Bone marrow (tissue), 2 donors: Measurements from ENCODE around the gene PNLIPRP2.

Experiments
- DNase-seq, 2 donors: peaks; one replicate each; lab custom pipeline; 2025; lab: John Stamatoyannopoulos, UW

The PNLIPRP2 gene

DNA sequence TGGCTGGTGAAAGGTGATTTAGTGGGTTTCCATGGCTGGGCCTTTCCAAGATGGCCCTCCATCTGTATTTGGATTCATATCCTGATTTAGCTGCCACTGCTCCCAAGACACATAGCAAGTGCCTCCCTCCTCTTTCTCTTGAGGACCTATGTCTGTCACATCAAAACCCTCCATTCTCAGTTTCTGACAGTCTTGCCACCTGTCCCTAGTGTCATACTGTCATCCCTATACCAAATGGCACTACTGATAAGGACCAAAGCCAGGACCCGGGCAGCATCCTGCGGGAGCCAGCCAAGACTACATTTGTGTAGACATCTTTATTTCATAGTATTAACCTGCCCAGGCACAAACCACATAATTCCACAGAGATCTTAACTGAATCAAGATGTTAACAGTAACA, 34.8 kb downstream of the PNLIPRP2 start:
- DNase-seq = no peak

DNA sequence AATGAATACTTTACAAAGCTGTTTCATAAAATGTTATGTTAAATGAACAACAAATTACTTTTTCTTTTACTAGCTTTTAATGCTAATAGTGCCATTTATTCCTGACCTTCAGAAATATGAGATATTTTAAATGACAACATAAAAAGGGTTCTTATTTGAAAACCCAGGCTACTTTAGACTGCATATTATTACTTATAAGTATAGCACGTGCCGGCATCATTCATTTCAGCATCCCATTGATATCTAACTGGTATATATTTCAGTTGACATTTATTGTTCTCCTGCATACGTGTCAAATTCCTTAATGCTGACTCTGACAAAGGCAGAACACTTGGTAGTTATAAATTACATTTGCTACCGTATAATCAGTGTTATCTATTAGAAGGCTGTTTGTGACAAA, 35.3 kb downstream of the PNLIPRP2 start:
- no peak for DNase-seq

DNA sequence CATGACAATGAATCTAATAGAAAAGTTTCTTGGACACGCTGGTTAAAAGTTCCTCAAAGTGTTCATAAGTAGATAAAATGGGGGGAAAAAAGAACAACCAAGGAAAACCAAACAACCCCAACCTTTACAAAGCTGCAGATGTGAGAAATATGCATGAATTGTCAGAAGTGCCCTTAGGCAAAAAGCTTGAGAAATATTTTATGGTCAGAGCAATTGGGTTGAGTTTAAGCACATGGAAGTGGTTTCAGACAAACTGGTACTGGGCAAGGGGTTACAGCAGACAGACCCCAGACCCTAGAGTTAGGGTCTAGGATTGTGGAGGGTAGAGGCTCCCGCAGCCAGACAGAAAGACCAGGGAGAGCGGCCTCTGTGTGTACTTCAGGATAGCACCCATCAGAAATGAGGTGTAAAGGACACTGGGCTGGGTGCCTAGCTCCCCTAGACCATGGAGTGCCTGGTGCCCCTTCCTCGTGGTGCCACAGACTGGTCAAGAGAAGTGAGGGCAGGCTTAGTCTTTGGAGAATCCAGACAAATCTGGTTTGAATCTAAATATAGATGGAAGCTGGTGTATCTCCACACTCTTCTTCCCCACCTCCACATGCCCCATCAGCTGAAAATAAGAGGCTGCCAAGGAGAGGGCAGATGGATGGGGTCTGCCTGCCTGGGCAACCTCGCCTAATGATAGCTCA, 37.3 kb downstream of the PNLIPRP2 start:
- no peak for DNase-seq

DNA sequence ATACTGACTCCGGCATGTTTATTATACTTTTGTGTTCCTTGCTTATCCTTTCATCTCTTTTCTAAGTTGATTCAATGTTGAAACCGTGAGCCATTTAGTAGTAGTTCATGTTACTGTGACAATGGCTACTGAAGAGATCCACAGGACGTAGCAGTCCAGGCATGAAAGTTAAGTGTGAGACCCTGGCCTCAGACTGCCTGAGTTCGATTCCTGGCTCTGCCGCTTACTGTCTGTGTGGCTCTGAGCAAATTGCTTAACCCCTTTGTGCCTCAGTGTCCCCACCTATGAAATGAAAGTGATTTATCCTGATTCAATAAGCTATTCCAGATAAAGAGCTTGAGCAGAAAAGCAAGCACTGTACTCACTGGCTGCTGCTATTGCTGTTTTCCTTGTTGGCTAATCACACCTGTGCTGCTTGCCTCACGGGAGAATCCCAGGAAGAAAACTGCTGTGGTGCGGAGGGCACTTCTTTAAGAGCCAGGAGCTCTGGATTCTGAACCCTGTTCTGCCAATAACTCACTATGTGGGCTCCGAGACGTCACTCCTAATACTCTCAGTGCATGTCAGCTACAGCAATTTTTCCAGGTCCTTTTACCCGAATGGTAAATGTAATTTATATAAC, 38.4 kb downstream of the PNLIPRP2 start:
- DNase-seq = no peak

DNA sequence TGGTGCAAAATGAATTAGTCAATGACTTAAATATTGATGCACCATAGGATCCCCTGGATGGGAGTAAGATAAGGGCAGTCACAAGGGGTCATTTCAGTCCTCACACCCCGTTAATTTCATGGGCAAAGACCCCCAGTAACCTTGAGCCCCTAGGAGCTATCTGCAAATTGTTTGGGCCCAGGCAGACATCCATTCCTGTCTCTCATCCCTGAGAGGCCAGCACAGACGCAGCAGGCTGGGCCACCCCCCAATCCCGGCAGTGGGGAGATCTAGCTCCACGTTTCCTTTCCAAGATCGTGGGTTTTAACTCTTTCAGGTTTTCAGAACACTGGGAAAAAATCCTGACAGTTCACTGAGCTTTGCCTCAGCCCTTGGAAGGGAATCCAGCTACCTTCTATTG, 40.1 kb downstream of the PNLIPRP2 start:
- no peak for DNase-seq

DNA sequence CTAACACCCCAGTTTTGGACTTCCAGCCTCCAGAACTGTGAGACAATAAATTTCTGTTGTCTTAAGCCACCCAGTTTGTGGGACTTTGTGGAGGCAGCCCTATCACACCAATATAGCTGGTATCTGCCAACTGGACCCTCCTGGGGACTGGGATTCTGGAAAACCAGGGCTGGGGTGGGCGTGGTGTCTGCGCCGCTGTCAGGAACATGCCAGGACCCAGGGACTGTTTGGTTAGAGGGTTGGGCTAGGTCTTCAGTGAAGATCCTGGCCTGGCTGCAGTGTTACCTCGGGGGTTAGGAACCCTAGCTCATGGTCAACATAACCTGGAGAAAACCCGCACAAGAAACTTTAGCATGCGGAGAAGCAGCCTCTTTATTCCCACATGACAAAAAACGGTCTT, 42.6 kb downstream of the PNLIPRP2 start:
- DNase-seq = no peak

DNA sequence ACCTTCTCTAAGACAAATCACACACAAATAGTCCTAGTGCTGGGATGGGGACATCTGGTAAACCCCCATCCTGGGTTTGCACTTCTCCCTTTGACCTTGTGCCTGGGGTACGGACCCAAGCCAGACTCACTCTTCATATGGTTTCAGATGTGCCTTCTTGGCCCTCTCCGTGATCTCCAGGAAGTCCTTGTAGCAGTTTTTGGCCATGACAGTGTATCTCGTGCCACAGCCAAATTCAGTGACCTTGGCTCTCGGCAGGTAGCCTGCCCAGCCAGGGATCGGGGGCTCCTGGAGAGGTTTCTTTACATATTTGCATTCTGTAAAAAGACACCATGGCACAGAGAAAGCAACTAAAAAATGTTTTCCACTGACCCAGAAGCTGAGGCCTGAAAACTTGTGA, 43.9 kb downstream of the PNLIPRP2 start:
- DNase-seq = no peak

DNA sequence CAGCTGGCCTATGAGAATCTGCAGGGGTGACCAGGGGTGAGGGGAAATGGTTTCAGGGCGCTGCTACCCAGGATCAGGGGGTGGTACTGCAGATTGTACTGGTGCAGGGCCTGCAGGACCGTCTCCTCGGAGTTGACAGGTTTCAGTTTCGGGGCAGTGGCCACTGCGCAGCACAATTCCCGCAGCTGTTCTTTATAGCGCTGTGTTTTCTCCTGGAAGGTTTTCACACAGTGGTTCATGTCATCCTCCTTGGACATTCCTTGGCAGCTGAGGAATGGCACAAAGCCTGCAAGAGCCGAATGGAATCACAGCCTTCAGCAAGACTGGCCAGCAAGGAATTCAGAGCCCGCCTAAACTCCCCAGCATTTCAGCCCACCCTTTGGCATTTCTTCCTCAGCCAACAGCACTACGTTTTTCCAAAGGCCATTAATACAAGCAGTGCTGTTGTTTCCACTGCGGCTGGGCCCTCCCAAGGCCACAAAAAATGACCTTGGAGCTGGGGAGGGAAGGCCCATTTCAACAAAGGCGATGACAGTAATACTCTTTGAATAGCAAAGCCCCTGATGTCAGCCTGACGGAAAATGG, 44.9 kb downstream of the PNLIPRP2 start:
- DNase-seq = no peak

DNA sequence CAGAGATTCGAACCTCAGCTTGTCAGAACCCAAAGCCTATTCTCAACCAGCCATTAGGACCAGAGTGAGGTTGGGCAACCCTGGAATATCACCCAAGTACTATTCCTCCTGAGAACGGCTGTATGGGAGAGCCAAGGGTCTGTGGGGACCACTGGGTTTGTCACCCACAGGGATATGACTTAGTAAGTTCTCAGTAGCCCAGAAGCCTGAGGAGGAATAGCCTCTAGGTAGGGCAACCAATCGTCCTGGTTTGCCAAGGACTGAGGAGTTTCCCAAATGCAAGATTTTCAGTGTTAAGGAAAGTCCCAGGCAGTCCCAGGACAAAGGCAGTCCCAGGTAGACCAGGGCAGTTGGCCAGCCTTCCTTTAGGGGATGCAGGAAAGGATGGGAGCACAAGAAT, 46.7 kb downstream of the PNLIPRP2 start:
- DNase-seq = no peak

DNA sequence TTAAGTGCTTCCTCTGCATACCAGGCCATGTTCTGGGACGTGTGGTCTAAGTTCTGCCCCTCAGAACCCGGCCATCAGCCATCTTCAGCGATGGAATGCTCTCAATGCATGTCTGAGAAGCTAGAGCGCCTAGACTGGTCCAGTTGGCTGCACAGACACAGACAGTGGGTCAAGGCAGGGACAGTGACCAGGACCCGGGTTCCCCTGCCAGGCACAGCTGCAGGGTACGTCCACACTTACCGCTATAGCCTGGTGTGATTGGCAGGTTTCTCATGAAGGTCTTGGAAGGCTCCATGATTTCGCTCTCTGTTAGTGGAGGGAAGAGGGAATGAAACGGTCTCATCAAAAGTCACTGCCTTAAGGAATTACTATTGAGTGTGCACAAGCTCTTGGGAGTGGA, 47.3 kb downstream of the PNLIPRP2 start:
- no peak for DNase-seq

DNA sequence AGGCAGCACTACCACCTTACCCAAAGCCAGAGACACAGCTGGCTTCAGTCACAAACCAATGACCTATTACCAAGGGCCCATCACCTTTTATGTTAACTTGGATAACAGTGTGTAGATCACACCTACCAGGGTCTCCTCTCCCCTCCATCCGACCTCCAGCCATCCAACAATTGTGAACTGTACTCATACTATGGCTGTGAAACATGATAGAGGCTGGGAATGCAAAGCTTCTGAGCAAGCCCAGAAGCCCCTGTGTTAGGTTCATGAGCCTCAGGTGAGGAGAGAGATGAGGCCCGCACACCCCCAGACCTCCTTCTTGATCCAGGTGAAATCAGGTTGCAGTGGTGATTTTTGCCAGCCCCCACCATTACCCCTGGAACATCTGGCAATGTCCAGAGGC, 47.7 kb downstream of the PNLIPRP2 start:
- no peak for DNase-seq

DNA sequence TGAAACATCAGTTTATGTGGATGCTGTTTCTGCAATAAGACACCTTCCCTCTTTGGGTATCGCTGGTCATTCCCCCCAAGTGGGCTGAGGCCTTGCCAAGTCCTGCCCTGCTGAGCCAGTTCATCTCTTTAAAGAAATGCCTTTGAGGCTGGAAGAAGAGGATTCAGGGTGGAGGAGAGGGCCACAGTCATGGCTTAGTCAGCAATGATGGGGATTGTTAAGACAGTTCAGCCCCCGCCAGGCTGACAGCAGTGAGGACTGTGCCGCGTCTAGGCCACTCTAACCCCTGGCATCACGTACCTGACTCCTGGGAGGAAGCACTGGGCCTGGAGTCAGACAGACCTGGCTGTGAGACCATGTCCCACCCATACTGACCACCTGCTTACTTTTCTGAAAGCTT, 48.3 kb downstream of the PNLIPRP2 start:
- DNase-seq = no peak

DNA sequence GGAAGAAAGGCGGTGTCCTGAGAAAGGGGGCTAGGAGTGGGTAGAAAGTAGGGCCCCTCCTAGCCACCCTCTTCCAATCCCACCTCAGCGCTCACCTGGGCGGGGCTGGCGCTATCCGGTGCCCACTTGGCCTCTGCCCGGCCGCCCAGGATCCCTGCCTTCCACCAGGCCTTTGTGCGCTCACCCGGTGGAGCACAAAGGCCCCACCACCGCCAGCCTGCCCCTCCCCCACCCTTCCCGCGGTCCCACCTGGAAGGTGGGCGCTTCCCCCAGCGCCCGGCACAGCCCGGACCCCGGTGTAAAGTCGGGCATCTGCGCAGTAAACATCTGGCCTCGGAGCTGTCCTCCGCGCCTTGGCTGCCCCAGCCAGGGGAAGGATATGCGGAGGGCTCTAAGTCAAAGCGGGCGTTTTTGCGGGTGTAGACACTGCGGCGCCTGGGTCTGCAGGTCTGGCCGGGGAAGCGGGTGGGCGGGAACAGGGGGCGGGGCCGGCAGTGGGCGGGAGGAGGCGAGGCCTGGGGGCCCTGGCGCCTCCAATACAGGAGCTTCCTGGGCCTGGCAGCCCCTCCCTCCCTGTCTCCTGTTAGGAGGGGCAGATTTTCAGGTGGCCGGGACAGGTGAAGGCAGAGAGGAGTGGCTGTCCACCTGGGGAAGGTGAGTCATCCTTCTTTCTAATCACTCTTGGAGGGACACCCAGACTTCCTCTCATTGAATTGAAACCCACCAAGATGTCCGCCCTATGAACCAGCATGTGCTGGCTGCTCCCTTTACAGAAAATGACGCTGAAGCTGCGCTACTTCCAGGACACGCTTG, 49.3 kb downstream of the PNLIPRP2 start:
- no peak for DNase-seq

DNA sequence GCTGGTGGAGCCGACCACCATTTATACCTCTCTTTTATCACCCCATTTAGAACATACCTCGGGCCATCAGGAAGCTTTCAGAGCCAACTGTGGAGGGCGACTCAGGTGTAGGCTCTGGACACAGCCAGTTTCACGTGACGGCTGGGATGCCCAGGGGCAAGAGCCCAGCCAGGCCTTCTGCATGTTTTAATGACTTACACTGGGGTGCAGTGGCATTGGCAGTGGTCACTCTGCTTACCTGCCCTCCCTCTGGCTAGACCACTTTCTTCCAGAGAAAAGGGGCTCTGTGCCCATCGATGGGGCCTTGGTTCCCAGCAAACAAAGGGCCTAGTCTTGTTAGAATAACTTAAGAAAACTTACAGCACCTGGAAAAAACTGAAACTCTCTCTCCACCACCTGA, 50.0 kb downstream of the PNLIPRP2 start:
- no peak for DNase-seq

DNA sequence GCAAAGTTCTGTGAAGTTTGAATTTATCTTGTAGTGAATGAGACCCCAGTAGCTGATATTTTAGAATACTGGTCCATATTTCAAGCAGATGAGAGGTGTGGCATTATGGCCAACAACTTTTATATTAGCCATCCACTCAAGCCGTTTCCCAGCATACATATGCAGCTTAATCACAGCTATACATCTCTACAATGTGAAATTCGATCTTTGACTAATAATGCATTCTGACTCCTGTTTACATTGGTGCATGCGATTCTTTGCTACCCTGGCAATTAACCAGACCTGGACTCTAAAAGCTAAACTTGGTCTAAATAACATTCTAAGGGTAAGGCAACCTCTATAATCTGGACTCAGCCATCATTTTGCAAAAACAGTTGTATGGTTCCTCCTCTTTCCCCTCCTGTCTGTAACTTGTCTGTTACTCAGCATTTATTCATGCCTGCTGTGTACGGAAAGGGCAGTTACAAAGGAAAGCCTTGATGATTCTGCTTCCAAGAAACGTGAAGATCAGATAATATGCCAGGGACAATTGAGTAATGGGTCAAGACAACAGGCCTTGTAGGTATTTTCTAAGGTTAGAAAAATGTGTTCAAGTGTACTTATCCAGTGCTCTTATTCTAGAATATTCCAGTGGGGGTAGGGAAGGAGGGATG, 50.6 kb downstream of the PNLIPRP2 start:
- DNase-seq = no peak

DNA sequence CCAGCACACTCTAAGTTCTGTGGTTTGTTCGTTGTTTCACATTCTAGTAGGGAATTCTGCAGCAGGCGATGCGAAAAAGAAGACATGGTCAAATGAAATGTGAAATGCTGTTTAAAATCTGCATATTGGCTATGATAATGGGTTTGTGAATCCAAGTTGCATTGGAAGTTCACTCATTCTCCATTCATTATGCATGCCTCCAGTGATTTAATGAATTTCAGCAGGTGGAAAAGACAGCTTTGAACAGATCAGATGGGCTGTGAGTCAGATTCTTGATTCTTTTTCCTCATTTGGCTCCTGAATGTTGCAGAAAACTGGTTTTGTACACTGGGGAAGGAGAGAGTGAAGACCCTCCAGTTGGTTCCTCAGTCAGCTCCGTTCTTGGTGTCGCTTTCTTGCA, 52.1 kb downstream of the PNLIPRP2 start:
- DNase-seq = no peak

DNA sequence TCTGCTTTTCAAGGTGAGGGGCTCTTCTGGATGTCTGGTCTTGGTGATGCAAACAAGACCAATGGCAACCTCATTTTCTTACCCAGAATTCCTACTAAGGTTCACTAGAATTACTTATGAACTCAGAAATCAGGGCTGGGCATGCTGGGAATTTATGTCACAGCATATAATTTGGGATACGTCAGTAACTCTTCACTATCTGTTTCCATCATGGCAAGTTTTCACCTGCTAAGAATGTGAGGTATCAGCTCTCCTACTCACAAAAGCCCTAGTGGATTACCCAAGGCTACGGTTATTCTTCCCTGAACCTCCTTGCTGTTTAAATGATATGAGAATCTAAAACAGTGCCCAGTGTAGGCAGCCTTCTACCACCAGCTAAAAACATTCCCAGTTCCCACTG, 53.1 kb downstream of the PNLIPRP2 start:
- DNase-seq = no peak

DNA sequence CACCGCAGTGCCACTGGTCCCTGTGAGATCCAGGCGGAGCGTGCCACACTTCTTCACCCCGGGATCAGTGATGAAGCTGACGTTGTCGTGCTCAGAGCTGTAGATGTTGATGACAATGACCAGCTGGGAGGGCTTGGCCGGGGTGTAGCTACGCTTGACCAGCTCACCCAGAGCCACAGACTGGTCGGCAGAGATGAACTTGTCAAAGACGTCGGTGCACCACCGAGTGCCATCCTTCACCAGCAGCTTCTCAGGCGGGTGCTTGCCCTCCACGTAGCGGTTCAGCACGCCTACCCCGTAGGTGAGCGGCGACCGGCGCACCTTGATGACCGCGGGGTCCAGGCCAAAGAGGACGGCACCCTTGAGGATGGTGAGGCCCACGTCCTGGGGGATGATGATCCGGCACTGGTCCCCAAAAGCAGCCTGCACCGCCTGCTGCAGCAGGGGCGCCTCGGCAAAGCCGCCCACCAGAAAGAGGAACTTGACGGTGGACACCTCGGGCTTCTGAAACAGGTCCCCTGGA, 54.2 kb downstream of the PNLIPRP2 start:
- DNase-seq = no peak

DNA sequence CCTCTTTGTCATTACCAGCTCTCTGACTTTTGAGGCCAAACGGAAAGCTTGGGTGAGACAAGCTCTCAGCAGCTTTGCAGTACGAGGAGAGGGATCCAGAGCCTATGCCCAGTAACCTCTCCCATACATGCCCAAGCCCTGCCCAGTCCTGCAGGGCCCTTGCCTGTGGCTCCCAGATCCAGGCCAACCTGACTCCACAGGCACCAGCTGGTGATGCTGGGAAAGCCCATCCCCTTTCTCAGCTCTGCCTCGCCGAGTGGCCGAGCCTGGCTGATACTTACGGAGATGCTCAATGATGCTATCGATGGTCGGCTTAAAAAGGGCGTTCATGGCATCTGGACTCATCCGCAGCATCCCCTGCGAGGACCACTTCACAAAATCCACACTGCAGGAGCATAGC, 55.4 kb downstream of the PNLIPRP2 start:
- DNase-seq = no peak

DNA sequence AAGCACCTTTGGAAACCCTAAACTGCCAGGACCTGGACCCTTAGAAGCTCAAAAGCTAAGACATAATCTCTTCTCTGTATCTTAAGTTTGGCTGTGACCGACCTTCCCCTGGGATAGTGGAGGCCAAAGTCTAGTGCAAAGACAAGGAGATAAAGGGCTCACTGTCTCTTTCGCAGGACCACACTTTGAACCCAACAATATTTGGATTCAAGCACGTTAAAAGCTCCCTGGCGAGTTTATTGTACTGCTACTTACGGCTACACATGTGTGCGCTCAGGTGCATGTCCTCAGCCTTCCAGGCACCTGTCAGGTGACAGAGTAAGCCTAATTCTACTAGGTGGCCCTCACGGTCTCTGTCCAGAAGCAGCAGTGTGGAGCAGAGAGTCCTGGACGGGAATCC, 55.9 kb downstream of the PNLIPRP2 start:
- no peak for DNase-seq

DNA sequence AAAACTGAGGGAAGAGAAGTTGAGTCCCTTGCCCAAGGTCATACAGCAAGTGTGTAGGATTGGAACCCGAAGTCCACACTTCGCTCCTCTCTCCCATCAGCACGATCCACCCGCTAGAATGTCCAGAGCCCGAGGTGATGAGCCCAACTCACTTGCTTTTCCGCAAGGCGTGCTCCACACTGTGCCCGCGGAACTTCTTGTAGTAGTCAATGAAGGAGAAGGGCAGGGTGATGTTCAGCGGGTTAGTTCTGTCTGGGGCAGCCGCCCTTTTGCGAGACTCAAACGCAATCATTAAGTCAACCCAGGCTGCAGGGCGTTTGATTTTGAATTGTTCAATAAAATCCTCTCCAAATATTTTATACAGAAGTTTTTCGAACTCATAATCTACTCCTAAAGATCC, 58.6 kb downstream of the PNLIPRP2 start:
- DNase-seq = no peak

DNA sequence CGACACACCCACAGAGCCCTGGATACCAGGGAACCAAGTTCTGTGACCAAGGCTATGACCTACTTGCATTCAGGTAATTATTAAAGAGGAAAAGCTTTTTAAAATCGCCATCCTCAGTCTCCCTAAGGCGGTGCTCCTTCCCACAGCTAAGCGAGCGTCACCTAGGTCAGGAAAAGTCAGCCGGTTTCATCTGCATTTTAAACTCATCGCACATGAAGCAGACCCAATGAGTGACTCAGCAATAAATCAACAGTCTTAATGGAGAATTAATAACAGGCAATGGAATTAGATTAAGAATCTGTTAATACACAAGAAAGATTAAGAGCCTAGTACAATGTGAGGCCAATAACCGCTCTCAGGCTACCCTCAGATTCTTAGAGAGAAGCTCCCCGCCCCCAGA, 62.4 kb downstream of the PNLIPRP2 start:
- no peak for DNase-seq
